Activated CD8-positive, alpha-beta memory T cell treated with anti-CD3 and anti-CD28 coated beads, Interleukin-2, amount 50 U/mL, for 24 hours (primary cell): Measurements from ENCODE around the gene CREB3L2.

Experiments
- DNase-seq: peaks from one replicate; pipeline ENCODE4 v3.0.0-alpha.2; 2020; ENCODE audit errors: extremely low read depth

Gene CREB3L2

DNA sequence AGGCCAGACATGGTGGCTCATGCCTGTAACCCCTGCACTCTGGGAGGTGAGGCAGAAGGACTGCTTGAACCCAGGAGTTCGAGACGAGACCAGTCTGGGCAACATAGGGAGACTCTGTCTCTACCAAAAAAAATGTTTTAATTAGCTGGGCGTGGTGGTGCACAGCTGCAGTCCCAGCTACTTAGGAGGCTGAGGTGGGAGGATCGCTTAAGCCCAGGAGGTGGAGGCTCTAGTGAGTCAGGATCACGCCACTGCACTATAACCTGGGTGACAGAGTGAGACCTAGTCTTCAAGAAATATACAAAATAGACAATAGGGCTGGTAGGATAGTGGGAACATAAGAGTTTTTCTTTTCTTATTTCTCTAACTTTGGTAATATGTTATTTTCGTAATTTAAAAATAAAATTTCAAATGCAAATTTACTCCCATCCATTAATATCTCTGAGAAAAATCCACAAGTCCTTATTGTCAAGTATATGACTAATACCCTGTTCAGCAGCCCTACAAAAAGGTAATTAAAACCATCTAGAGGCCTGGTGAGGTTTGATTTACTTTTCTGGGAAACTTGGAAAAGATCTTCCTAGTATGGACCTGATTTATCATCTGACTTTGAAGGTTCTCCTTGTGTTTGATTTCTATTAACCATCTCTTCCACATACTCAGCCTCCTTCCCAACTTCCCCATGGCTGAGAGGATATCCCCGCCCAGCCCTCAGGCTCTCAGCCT lies 50.0 kb downstream of the CREB3L2 start:
- DNase-seq: no peak

DNA sequence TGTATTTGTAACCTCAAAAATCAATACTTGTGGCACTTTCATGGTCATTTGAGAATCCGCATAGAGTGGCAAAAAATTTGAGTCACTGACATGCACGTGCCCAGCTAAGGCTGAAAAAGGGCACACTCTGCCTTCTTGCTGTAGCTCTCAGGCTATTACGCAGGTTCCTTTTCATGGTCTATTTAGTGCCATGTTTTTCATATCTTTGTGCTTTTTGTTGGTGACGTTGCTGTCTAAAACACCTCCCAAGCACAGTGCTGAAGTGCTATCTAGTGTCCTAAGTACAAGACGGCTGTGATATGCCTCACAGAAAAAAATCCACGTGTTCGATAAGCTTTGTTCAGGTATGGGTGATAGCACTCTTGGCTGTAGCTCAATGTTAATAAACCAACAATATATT lies 50.9 kb downstream of the CREB3L2 start:
- no peak for DNase-seq

DNA sequence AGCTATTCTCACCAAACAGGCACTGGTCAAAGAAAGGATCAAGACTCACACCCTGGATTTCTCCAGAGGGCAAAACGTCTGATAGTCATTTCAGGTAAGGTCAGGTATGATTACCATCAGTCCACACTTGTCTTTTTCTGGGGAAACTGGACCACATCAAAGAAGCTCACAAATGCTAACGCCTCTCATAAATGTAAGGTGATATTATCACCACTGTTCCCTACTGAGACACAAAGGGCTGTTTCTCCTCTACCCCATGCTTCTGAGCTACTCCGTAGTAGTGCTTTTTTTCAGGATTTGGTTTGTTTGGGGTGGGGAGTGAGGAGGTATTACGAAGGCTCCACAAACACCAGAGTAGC lies 51.6 kb downstream of the CREB3L2 start:
- DNase-seq: no peak

DNA sequence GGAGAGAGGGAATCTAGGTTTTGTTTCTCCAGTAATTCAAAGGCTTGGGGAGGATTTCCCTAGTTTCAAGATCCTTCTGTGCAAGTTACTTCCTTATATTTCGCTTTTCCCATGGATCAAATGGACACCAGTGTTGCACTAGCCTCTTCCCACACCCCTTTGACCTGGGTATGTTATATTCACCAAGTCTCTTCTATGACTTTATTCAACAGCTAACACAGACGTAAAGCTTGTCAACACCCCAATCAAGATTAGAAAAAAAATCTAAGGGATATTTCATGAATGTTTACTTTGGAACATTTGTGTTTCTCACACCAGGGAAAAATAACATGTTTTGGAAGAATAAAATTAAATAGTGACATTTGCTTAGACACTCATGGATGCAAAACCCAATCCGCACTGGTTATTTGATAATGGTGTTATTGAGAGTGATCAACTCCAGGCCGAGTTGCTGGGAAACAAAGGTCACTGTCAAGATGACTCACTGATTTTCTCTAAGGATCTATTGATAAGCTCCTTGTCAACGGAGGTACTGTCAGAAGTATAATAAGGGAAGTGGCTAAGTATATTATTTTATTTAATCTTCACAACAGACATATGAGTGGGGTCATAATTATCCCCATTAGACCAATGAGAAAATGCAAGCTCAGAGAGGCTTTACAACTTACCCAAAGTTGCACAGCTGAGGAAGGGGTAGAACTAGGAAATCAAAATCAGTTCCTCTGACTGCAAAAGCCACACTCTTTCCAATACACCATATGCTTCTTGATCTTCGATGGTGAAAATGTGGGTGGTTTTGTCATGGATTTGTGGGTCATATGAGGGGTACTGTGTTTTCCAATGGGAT lies 52.2 kb downstream of the CREB3L2 start:
- no peak for DNase-seq

DNA sequence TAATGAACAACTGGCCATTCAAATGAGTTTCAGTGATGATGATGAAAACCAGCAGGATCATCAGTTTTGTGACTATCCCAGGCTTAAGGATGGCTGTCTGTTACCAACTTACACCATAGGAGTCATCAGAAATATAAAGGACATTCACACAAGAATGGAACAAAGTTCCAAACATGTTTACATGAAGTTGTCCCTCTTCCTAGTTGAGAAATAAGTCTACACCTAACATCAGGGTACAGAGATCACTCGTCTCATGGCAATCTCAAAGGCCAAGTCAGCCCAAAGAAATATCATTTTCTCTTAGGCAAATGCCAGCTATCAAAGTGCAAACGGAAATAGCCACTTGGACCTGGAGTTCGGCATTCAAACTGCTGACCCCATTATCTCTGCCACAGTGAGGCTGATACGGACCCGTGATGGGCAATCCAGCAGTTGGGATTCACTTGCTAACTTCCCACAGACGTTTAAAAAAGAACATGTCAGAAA lies 53.0 kb downstream of the CREB3L2 start:
- DNase-seq: no peak

DNA sequence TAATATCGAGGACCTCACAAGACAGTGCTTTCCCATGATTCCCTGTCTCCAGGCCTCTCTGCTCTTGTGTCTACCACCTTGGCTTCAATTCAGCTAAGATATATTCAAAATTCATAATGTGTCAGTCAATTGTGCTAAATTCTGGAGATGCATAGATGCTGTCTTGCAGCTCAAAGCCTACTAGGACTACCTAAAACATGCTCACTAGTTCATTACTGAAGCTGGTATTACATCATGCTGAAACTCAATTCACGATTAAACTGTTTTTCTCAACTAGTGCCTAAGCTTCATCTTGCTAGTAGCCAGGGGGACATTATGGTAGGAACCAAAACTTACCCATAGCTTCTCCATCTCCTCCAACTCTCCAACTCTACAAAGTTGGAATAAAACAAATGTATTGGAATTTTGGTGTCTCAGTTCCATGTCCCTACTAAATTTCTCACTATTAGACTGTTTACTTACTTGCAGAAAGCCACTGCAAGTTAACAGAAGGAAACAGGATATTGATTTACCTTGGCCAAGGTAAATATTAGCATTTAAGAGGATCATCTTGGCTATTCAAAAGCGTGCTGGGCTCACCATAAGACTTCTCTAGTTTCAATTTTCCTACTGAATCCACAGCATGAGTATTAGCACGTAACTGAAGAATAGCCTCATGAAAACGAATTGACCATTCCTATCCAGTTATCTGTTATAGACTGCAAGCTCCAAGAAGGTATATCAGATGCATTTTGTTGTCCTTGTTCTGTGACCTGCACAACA lies 53.6 kb downstream of the CREB3L2 start:
- DNase-seq: no peak

DNA sequence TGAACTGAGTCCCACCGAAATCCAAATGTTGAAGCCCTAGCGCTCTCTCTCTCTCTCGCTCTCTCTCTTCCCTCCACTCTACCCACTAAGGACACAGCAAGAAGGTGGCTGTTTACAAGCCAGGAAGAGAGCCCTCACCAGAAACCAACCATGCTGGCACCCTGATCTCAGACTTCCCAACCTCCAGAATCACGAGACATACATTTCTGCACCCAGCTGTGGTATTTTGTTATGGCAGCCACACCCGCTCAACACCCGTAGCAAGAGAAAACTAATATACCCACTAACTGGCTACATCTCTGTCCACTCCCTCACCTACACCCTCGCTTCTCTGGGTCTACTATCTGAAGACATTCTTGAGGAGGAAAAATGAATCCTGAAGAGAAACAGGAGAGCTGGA lies 54.8 kb downstream of the CREB3L2 start:
- DNase-seq: no peak

DNA sequence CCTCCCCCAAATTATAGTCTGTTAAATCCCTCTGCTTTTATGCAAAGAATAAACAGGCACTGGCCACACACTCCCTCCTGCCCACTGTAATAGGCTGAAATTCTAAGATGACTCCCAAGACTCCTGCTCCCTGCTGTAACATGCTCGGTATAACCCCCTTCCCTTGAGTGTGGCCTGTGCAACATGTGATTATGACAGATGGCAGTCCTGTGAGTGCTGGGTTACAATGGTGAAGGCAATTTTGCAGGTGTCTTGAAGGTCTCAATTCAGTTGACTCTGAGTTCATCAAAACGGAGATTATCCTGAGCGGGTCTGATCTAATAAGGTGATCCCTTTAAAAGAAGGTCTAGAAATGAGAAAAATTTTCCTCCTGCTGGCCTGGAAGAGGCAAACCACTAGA lies 55.9 kb downstream of the CREB3L2 start:
- no peak for DNase-seq

DNA sequence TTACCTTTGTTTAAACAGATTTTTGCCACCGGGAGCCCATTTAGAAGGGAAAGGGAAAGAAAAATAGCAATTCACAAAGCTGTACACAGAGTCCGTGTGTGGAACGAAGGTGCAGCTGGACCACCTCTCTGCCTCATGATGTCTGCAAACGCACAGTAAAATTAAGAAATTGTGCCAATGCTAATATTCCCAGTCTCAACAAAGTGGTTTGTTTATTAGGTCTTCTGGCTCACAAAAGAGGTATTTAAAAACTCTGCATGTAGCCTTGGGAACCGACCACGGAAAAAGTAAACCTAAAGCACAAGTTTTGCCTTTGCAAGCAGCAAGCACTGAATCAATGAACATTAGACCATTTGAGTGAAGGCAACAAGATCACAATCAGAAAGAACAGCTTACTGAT lies 57.7 kb downstream of the CREB3L2 start:
- no peak for DNase-seq

DNA sequence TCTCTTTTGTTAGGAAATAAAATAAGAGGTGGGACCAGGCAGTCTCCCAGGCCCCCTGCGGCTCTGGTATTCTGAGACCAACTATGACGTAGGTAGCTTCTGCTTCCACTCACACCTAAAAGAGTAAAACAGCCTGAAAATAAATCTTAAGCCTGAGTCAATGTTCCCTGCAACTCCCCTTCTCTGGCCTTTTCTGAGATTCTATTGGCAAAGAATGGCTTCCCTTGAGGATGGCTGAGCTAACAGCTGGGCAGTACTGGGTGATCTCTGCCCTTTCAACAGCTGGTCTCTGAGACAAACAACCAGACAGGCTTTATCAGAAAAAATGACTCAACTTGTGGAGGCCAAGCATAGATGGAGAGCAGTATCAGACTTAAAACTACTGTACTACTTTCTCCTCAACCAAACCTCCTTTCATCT lies 58.7 kb downstream of the CREB3L2 start:
- no peak for DNase-seq

DNA sequence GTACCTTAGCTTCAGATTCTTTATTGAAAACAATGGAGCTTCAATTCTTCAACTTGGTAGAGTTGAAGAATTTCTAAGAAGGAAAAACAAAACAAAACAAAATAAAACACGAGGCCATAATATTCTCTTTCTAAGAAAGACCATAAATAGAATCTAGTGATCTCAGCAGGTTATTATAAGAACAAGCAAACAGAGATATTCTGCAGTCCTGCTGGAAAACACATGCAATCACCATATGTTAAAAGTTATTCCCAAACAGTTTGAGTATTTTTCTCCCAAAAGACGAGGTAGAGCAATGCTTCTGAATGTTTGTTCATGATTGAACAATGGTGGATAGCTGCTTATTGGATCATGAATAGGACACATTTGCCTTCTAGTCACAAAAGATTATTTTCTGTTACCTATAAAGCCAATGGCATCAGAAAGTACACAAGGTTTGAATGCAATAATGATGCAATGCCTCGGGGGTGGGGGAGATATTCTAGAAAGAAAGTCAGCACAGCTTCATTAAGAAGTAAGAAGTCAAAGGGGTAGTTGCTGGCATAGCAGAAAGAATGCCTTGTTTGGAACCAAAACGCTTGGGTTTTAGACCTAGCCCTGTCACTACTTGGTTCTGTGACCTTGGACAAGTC lies 59.3 kb downstream of the CREB3L2 start:
- no peak for DNase-seq

DNA sequence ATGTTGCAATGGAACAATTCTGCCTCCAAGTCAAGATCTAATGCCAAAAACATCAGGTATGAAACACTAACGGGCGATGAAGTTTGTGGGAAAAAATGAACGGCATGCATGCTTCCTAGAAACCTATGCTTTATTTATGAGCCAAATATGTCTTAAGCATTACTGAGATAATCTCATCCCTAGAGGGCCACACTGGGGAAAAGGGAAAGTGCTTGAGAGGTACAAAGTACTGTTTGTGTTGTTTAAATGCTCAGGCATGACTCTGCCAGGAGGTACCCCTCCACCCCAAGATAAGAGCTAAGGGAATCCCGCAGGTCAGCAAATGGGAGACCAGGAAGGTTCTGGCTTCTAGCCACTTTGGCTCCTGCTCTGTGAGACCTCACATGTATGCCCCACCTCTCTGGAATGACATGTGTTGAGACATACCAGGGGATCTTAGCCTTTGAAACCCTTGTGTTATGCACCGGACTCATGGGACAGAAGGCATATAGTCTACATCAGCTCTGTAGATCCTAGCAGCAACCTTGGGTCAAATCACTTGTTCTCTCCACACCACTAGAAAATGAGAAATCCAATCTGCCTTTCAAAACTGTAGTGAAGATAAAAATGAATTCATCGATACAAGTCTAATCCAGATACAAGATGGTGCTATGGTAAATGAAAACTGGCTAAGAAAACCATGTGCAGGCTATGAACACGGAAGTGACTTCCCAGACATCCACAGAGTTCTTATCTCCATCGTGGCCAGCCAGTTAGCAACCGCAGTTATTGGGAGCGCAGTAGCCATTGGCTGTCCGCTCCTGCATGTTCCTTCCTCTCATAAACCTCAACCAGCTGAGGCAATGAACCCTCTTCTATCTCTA lies 61.0 kb downstream of the CREB3L2 start:
- no peak for DNase-seq

DNA sequence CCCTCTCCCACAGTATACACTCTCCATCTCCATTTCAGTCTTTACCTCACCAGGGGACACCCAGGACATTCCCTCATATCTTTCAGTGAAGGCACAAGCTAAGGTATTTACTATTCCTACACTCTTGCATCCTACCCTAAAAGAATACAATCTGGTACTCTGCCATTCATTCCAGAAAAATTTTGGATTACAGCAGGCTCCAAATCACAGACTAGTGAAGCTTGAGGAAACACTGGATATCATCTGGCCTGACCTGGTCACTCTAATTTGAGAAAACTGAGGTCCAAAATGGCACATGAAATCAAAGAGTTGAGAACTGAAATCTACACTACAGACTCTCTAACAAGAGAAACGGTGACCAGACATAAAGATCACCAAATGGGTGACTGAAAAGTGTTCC lies 61.7 kb downstream of the CREB3L2 start:
- DNase-seq: no peak

DNA sequence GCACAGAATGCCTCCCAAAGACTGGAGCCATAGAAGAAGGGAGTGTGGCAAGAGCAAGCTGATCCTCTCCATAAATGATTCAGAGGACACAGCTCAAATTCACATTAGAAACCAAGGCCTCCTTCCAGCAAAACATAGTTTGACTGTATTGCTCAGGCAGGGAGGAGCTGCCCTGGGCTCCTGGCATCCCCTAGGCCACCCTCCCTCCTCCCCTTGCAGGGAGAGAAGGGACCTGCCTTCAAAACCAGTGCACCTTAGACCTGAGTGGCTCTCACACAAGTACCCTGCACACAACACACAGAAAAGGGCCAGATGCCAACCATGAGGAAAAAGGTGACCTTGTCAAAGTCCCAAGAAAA lies 64.7 kb downstream of the CREB3L2 start:
- DNase-seq: no peak

DNA sequence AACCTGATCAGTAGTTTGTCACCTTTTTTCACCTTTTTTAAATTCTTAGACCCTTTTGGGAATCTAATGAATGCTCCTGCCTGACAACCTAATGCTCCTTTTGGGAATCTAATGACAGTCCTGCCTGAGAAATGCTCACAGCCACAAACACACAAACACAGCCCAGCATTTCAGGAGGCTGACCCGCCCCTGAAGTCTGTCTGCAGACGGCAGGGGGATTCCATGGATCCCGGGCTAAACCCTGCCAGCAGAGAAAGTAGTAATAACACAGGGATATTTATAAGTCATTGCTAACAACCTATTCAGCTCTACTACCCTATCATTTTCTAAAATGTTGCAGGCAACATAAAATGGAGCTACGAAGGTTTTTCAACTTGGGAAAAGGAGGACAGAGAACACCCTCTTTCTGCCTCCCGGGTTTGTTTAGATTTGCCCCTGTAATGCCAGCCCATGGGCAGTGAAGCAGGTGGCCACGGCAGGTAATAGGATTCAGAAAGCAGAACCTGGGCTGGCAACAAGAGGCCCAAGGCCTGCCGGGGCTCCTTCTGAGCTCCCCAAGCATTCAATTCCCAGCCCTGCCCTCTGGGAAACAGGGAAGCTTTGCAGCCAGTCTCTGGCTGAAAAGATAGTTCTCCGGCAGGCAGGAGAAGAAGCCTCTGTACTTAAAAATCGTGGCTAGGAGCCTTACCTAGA lies 65.2 kb downstream of the CREB3L2 start:
- DNase-seq: no peak

DNA sequence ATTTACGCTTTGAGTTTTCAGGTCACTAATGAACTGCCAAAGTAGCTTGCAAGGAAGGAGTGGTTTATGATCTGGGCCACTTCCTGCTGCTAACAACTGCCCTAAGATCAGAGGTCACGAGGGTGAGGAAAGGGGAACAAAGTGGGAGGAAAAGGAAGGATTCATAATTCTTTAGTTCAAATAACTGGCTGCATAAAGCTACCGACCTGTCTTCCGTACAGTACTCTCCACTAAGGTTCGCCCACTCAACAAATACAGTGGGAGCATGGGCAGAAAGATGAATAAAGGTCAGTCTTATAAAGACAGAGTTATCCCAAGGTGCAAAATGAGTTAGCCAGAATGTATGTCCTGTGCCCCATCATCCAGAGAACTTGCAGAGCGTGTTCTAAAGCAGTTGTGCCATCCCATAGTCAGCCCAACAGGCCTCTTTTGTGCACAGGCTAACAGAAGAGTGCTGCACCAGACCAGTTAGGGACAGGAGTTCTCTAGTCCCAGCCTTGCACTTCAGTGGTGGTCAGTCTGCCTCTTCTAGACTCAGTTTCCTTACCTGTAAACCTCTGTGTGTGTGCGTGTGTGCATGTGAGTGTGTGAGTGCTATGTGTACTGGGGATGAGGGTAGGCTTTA lies 65.9 kb downstream of the CREB3L2 start:
- no peak for DNase-seq

DNA sequence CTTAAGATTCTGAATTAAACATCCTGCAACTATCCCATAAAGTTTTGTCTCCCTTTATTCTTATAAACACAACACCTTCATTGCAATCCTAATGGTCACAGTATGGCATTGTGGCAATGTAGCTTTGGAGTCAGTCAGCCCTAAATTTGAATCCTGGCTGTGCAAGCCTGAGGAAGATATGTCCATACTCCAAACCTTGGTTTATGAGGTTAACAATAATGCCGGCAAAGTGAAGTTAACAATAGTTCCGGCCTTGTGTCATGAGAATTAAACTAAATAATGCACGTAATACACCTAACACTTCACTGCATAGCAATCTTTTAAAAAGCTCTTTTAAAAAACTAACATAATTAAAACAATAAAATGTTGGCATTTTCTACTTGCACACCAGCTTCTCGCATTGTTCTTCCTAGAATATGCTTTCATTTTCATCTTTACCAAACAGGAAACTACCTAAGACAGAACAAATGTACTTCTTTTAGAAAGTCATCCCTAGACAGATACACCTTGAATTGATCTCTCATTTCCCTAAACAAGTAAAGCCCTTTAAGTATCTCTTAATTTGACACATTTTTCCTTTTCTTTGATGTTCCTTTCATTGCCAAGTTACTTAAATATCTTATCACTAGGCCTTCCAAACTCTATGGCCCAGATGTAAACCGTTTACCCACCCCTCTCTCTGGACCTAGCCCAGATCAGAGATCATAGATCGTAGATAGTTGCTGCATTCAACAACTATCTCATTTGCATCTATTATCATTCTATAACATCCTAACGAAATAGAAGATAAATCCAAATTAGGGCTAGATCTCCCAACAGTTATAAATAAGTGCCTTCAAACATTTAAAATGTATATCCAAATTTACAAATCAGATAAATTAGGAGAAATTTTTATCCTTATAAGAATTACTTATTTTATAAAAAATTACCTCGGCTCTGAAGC lies 66.7 kb downstream of the CREB3L2 start:
- DNase-seq: no peak

DNA sequence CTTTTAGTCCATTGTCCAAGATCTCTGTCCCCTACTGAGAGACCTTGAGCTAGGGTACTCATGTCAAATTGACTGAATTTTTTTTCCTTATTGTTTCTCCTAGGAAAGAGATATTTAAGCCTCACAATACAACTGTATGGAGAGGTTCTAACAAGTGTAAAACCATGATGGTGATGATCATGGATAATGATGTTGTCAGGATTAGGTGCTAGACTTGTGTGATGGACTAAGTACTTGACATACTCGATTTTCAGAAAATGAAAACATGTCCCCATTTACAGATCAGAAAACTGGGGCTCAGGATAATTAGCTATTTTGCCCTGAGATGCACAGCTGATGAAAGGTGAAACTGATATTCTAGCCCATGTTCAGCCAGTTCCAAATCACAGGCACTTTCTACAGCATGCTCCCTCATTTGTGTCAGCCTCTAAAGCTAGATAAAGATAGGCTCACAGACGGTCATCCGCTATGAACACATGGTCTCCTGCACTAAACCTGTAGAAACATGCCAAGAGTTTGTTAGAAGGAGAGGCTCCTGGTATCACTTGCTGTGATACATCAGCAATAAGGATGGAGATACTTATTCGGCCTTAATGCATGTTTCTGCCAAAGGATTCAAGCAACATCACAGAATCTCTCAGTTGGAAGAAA lies 67.6 kb downstream of the CREB3L2 start:
- no peak for DNase-seq
